Measurements from ENCODE around the gene USH2A. TPM values are rescaled to one million over a fixed set of nuclear protein-coding genes. Genes with fewer than 3 reads are reported as not detected.

The USH2A gene
- polyA plus RNA-seq, 1 donor from 2014 or later, result 0.17 TPM

GRCh38 chr1:216248628-216249027, 174.6 kb downstream of the USH2A start:
- no peak overlapping the region for H3K9ac ChIP-seq (ENCODE audit: low read length)
- H3F3A ChIP-seq (ENCODE audit: insufficient read depth, low read length, poor library complexity, severe bottlenecking), result no peaks in the 10 kb centered on the region
- no peaks in the 10 kb centered on the region for H4K20me1 ChIP-seq (ENCODE audit: insufficient read depth)
- H3K27ac ChIP-seq (ENCODE audit: low read length), result no peak overlapping the region
- H3K9me2 ChIP-seq (ENCODE audit: insufficient read depth, low read length), result no peaks in the 10 kb centered on the region
- no peak overlapping the region for H3K4me2 ChIP-seq (ENCODE audit: low read length)
- H3K79me2 ChIP-seq (replicated peaks; ENCODE audit: insufficient read depth, low read length), result no peaks in the 10 kb centered on the region
- H2AFZ ChIP-seq (ENCODE audit: low read depth, low read length), result no peak overlapping the region
- TF ChIP-seq REST (IDR thresholded peaks at IDR 0.05; ENCODE audit: borderline replicate concordance) (peak; percentile 40), POLR2AphosphoS5 (IDR thresholded peaks at IDR 0.05) (no peak), RAD21 (conservative IDR thresholded peaks at IDR 0.05) (no peak), MXI1 (conservative IDR thresholded peaks at IDR 0.05; ENCODE audit: poor library complexity, severe bottlenecking) (no peak)
- TF ChIP-seq, protein P1, sequence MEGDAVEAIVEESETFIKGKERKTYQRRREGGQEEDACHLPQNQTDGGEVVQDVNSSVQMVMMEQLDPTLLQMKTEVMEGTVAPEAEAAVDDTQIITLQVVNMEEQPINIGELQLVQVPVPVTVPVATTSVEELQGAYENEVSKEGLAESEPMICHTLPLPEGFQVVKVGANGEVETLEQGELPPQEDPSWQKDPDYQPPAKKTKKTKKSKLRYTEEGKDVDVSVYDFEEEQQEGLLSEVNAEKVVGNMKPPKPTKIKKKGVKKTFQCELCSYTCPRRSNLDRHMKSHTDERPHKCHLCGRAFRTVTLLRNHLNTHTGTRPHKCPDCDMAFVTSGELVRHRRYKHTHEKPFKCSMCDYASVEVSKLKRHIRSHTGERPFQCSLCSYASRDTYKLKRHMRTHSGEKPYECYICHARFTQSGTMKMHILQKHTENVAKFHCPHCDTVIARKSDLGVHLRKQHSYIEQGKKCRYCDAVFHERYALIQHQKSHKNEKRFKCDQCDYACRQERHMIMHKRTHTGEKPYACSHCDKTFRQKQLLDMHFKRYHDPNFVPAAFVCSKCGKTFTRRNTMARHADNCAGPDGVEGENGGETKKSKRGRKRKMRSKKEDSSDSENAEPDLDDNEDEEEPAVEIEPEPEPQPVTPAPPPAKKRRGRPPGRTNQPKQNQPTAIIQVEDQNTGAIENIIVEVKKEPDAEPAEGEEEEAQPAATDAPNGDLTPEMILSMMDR (IDR thresholded peaks at IDR 0.05; ENCODE audit: poor library complexity, severe bottlenecking), result no peak
- H3K36me3 ChIP-seq (ENCODE audit: insufficient read depth, low read length), result no peaks in the 10 kb centered on the region
- H3K4me3 ChIP-seq (ENCODE audit: low read length), result no peak overlapping the region
- no peaks in the 10 kb centered on the region for H3K27me3 ChIP-seq (ENCODE audit: insufficient read depth, low read depth, low read length)
- H3K9me3 ChIP-seq (ENCODE audit: low read length), result no peaks in the 10 kb centered on the region

DNA sequence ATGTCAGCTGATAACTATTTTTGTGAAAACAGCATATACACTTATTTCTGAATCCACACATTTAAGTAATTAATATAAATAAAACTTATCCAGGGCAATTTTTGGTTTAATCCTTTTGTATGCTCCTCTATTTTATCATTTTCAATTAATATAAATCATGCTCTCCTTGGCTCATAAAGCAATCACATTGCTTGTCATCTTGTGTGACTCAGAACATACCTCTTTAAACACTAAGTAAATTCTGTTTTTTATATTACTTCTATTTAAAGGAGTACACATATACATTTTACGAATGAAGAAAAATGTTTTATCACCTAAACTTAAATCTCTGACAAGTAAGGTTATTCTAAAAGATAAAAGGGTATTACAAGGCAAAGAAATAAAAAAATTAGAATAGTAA, 175.3 kb downstream of the USH2A start:
- Histone ChIP-seq H3K79me2 (replicated peaks; ENCODE audit: insufficient read depth, low read length) (no peaks in the 10 kb centered on the region), H3K27me3 (ENCODE audit: insufficient read depth, low read depth, low read length) (no peaks in the 10 kb centered on the region), H3F3A (ENCODE audit: insufficient read depth, low read length, poor library complexity, severe bottlenecking) (no peaks in the 10 kb centered on the region), H2AFZ (ENCODE audit: low read depth, low read length) (no peak overlapping the region), H3K9me2 (ENCODE audit: insufficient read depth, low read length) (no peaks in the 10 kb centered on the region), H3K9ac (ENCODE audit: low read length) (no peak overlapping the region), H3K9me3 (ENCODE audit: low read length) (no peaks in the 10 kb centered on the region), H3K27ac (ENCODE audit: low read length) (no peak overlapping the region), H4K20me1 (ENCODE audit: insufficient read depth) (no peaks in the 10 kb centered on the region), H3K4me3 (ENCODE audit: low read length) (no peak overlapping the region), H3K4me2 (ENCODE audit: low read length) (no peak overlapping the region), H3K36me3 (ENCODE audit: insufficient read depth, low read length) (no peaks in the 10 kb centered on the region)
- TF ChIP-seq EZH2 (IDR thresholded peaks at IDR 0.05; ENCODE audit: borderline replicate concordance, insufficient read depth, low read length, poor library complexity, severe bottlenecking), result no peak
- no peak for TF ChIP-seq EP300 (conservative IDR thresholded peaks at IDR 0.05; ENCODE audit: poor library complexity, severe bottlenecking)
- TF ChIP-seq, protein P1 (IDR thresholded peaks at IDR 0.05; ENCODE audit: poor library complexity, severe bottlenecking), result no peak
- TF ChIP-seq TAF1 (IDR thresholded peaks at IDR 0.05; ENCODE audit: low read depth), result no peak
- TF ChIP-seq REST (IDR thresholded peaks at IDR 0.05; ENCODE audit: borderline replicate concordance), result no peak
- no peak for TF ChIP-seq POLR2AphosphoS5 (IDR thresholded peaks at IDR 0.05)
- no peak for TF ChIP-seq MXI1 (conservative IDR thresholded peaks at IDR 0.05; ENCODE audit: poor library complexity, severe bottlenecking)
- TF ChIP-seq SMC3 (conservative IDR thresholded peaks at IDR 0.05; ENCODE audit: poor library complexity), result no peak
- TF ChIP-seq RAD21 (conservative IDR thresholded peaks at IDR 0.05), result no peak
